ENCODE measurements around the gene ALDH1A3.
A peak's percentile ranks its signal among the peaks of the same experiment; 100 is the strongest.

The ALDH1A3 gene

GRCh38 chr15:100909989-100910955, 30.6 kb downstream of the ALDH1A3 start:
- H3K4me1 ChIP-seq: peaks cover 0 to 10% (median 0%) of the 10 kb centered on the region in 10 experiments; a peak in 4 of 20 replicates
- H3K4me2 ChIP-seq: peak overlapping the region in 2 of 11 experiments; percentile 27 to 29; a peak in 3 of 22 replicates
- no peak for TF ChIP-seq Cebpa-rat (IDR thresholded peaks at IDR 0.05)
- H4K20me1 ChIP-seq: no peaks in the 10 kb centered on the region
- no peak overlapping the region for H3K27ac ChIP-seq
- no peak overlapping the region for H3K4me3 ChIP-seq
- no peaks in the 10 kb centered on the region; a peak in 1 of 22 replicates for H3K9me3 ChIP-seq (replicated peaks in 1 of 11)
- H3K36me3 ChIP-seq: no peaks in the 10 kb centered on the region
- H3K27me3 ChIP-seq: peaks cover 0 to 4% (median 0%) of the 10 kb centered on the region in 11 experiments; a peak in 2 of 22 replicates
- no peak overlapping the region for H3K9ac ChIP-seq

GRCh38 chr15:100911086-100911485, 31.5 kb downstream of the ALDH1A3 start:
- H3K36me3 ChIP-seq: no peaks in the 10 kb centered on the region

GRCh38 chr15:100913961-100914360, 34.3 kb downstream of the ALDH1A3 start:
- Histone ChIP-seq H3K27ac (no peak overlapping the region), H3K4me3 (no peak overlapping the region), H3K9me3 (replicated peaks in 1 of 11) (no peaks in the 10 kb centered on the region; a peak in 1 of 22 replicates), H3K36me3 (no peaks in the 10 kb centered on the region), H3K27me3 (peaks cover 18 to 29% (median 25%) of the 10 kb centered on the region in 11 experiments), H3K4me1 (peaks cover 8 to 23% (median 9%) of the 10 kb centered on the region in 10 experiments; a peak in 19 of 20 replicates), H3K4me2 (no peak overlapping the region), H3K9ac (no peak overlapping the region), H4K20me1 (peaks cover 0 to 6% (median 4%) of the 10 kb centered on the region in 11 experiments; a peak in 9 of 22 replicates)
- TF ChIP-seq Cebpa-rat (IDR thresholded peaks at IDR 0.05): no peak

More at GRCh38 chr15:100911086-100911485, 31.5 kb downstream of the ALDH1A3 start:
- no peak for TF ChIP-seq Cebpa-rat (IDR thresholded peaks at IDR 0.05)
- Histone ChIP-seq H3K9me3 (replicated peaks in 1 of 11) (no peaks in the 10 kb centered on the region; a peak in 1 of 22 replicates), H3K4me3 (no peak overlapping the region), H3K4me1 (peaks cover 0 to 10% (median 0%) of the 10 kb centered on the region in 10 experiments; a peak in 4 of 20 replicates), H3K27ac (no peak overlapping the region), H3K4me2 (peak overlapping the region in 2 of 11 experiments; percentile 27 to 29; a peak in 3 of 22 replicates), H3K9ac (no peak overlapping the region), H4K20me1 (no peaks in the 10 kb centered on the region), H3K27me3 (peaks cover 0 to 4% (median 0%) of the 10 kb centered on the region in 11 experiments; a peak in 2 of 22 replicates)

GRCh38 chr15:100914876-100915275, 35.2 kb downstream of the ALDH1A3 start:
- Histone ChIP-seq H3K4me3 (no peak overlapping the region), H4K20me1 (peaks cover 0 to 9% (median 4%) of the 10 kb centered on the region in 11 experiments; a peak in 10 of 22 replicates), H3K4me1 (peaks cover 14 to 29% (median 14%) of the 10 kb centered on the region in 10 experiments), H3K36me3 (no peaks in the 10 kb centered on the region), H3K9me3 (replicated peaks in 1 of 11) (no peaks in the 10 kb centered on the region; a peak in 1 of 22 replicates), H3K9ac (no peak overlapping the region), H3K4me2 (no peak overlapping the region), H3K27me3 (peaks cover 27 to 39% (median 34%) of the 10 kb centered on the region in 11 experiments), H3K27ac (no peak overlapping the region)
- no peak for TF ChIP-seq Cebpa-rat (IDR thresholded peaks at IDR 0.05)

GRCh38 chr15:100918034-100918689, 38.5 kb downstream of the ALDH1A3 start:
- peak overlapping the region; percentile 83 to 99 (median 96) for H3K4me2 ChIP-seq

GRCh38 chr15:100918690-100919480, 39.3 kb downstream of the ALDH1A3 start, which contains the start of gene LRRK1:
Gene LRRK1 (plus strand): TSS chr15:100919357. CDS start chr15:100924633, 5,276 bp downstream.
- Histone ChIP-seq H4K20me1 (peaks cover 0 to 24% (median 4%) of the 10 kb centered on the region in 11 experiments; a peak in 12 of 22 replicates), H3K9ac (peak within 1 kb of the TSS; percentile 73 to 89 (median 81)), H3K4me1 (peaks cover 37 to 59% (median 41%) of the 10 kb centered on the region in 10 experiments), H3K9me3 (replicated peaks in 1 of 11) (no peaks in the 10 kb centered on the region), H3K27ac (peak within 1 kb of the TSS; percentile 56 to 81 (median 72); a peak in 21 of 22 replicates), H3K4me3 (peak within 1 kb of the TSS; percentile 67 to 78 (median 71)), H3K36me3 (no peaks in the 10 kb centered on the region), H3K4me2 (peak within 1 kb of the TSS; percentile 83 to 99 (median 96)), H3K27me3 (peaks cover 51 to 76% (median 68%) of the 10 kb centered on the region in 11 experiments)
- TF ChIP-seq Cebpa-rat (IDR thresholded peaks at IDR 0.05): no peak

More at GRCh38 chr15:100918034-100918689, 38.5 kb downstream of the ALDH1A3 start:
- Histone ChIP-seq H3K9ac (peak overlapping the region in 7 of 11 experiments; percentile 80 to 84 (median 81); a peak in 7 of 22 replicates), H3K4me3 (peak overlapping the region; percentile 67 to 78 (median 71)), H3K27ac (no peak overlapping the region; a peak in 1 of 22 replicates), H3K36me3 (no peaks in the 10 kb centered on the region), H3K4me1 (peaks cover 30 to 52% (median 35%) of the 10 kb centered on the region in 10 experiments), H3K27me3 (peaks cover 51 to 70% (median 66%) of the 10 kb centered on the region in 11 experiments), H3K9me3 (replicated peaks in 1 of 11) (no peaks in the 10 kb centered on the region; a peak in 1 of 22 replicates), H4K20me1 (peaks cover 0 to 24% (median 4%) of the 10 kb centered on the region in 11 experiments; a peak in 12 of 22 replicates)
- TF ChIP-seq Cebpa-rat (IDR thresholded peaks at IDR 0.05): no peak

GRCh38 chr15:100919481-100920405, 40.1 kb downstream of the ALDH1A3 start:
- Histone ChIP-seq H3K36me3 (no peaks in the 10 kb centered on the region), H3K9ac (peak overlapping the region; percentile 73 to 89 (median 81)), H3K9me3 (replicated peaks in 1 of 11) (no peaks in the 10 kb centered on the region), H3K4me2 (peak overlapping the region; percentile 83 to 99 (median 96)), H4K20me1 (peaks cover 0 to 24% (median 4%) of the 10 kb centered on the region in 11 experiments; a peak in 12 of 22 replicates), H3K4me3 (peak overlapping the region; percentile 67 to 78 (median 71)), H3K27me3 (peaks cover 51 to 83% (median 68%) of the 10 kb centered on the region in 11 experiments), H3K4me1 (peaks cover 40 to 62% (median 42%) of the 10 kb centered on the region in 10 experiments), H3K27ac (peak overlapping the region; percentile 56 to 81 (median 72); a peak in 21 of 22 replicates)
- no peak for TF ChIP-seq Cebpa-rat (IDR thresholded peaks at IDR 0.05)

Data from BLaER1 treated with 17β-estradiol and CSF1 and Interleukin-3, amounts not matched to agents 10 nM and 100 nM (cell line).